Activated CD8-positive, alpha-beta T cell treated with anti-CD3 and anti-CD28 coated beads for 36 hours (primary cell): Measurements from ENCODE around the gene CRHR2. TPM values are rescaled to one million over a fixed set of nuclear protein-coding genes. Genes with fewer than 3 reads are reported as not detected.

Experiments used
- ATAC-seq: fragments of 200-7000 bp; cut with Tn5 transposase; one replicate; pipeline ENCODE4 v1.10.0; 2021; ENCODE audit warnings: mild to moderate bottlenecking, moderate library complexity
- CTCF ChIA-PET: fragments of 350-600 bp; sonication (Branson Sonifier 250); formaldehyde crosslinking; loops from one replicate; lab custom pipeline; 2021; ENCODE audit warnings: antibody characterized with exemption; lab: Charles Lee
- POLR2A ChIA-PET: fragments of 350-600 bp; sonication (Branson Sonifier 250); formaldehyde crosslinking; loops from one replicate; lab custom pipeline; 2021; ENCODE audit warnings: antibody characterized with exemption; lab: Charles Lee
- DNase-seq: peaks from one replicate; pipeline ENCODE4 v3.0.0-alpha.2; 2020
- H3K27ac Mint-ChIP-seq: one replicate; pipeline ENCODE4 v1.8.0; 2021; ENCODE audit warnings: mild to moderate bottlenecking, mixed read lengths
- H3K27me3 Mint-ChIP-seq: one replicate; pipeline ENCODE4 v1.8.0; 2021; ENCODE audit warnings: mixed read lengths
- H3K36me3 Mint-ChIP-seq: one replicate; pipeline ENCODE4 v1.8.0; 2021; ENCODE audit warnings: low read depth, mixed read lengths
- H3K4me1 Mint-ChIP-seq: one replicate; pipeline ENCODE4 v1.8.0; 2021; ENCODE audit warnings: low read depth, mixed read lengths
- H3K4me3 Mint-ChIP-seq: one replicate; pipeline ENCODE4 v1.8.0; 2021; ENCODE audit warnings: mild to moderate bottlenecking, moderate library complexity, mixed read lengths
- H3K9me3 Mint-ChIP-seq: one replicate; pipeline ENCODE4 v1.8.0; 2021; ENCODE audit warnings: mixed read lengths
- intact Hi-C: fragments of 100-400 bp; cut with micrococcal nuclease; formaldehyde crosslinking; loops from one replicate; pipeline ENCODE4 v1.10.0; 2022
- total RNA-seq, 2 experiments: library from RNA; stranded (reverse); gene quantifications; one replicate each; pipeline ENCODE4 v1.2.3, GENCODE V29; 2021
- TF ChIP-seq, protein P1 (sequence below): fragments of 200-600 bp; IDR thresholded peaks from one replicate; pipeline ENCODE4 v1.8.0; 2022; ENCODE audit warnings: antibody characterized with exemption, mild to moderate bottlenecking

The CRHR2 gene
- total RNA-seq, 2 experiments from 2014 or later: not detected

DNA sequence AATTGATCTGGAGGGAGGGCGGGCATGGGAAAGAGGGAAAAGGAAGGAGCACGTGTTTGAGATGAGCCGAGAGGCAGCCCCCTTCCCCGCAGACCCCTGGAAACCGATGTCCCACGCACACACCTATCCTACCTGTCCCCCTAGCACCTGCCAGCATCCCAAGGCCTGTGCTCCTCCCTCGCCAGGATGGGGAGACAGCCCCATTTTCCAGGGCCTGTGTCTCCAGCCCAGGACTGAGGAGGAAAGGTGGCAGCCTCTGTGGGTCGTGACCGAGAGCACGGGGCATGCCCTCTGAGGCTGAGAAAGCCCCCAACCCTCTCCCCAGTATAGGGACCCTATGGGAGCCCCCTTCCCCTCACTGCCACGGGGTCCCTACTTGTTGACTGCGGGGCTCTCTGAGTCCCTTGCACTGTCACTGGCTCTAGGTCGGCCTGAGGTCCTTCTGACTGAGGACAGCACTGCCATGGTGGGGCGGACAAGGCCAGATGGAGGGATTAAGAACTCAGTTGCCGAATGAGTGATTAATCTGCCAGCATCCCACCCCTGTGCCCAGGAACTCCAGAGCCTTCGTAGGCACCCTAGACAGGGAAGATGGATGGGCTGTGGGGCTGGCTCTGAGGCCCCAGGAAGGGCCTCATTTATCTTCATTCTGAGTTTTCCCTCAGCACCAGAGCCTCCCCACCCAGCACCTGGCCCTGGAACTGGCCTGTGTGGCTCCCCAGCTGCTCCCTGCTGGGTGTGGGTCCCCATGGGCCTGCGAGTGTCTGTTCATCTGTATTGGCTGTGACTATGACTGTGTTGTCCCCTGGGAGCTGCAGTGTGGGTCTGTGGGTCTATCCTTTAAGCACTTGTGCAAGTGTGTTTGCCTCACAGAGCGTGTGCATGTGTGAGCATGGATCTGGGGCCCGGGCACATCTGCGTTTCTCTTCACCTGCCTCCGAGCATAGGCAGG, 26.0 kb downstream of the CRHR2 start:
- no peaks in the 10 kb centered on the region for H3K9me3 Mint-ChIP-seq
- H3K4me3 Mint-ChIP-seq: no peak overlapping the region
- intact Hi-C loops: no loop called here
- ATAC-seq (no peak), DNase-seq (no peak)
- ChIA-PET CTCF (no interaction called here), POLR2A (no interaction called here)
- H3K27me3 Mint-ChIP-seq: no peaks in the 10 kb centered on the region
- no peaks in the 10 kb centered on the region for H3K36me3 Mint-ChIP-seq
- TF ChIP-seq, protein P1, sequence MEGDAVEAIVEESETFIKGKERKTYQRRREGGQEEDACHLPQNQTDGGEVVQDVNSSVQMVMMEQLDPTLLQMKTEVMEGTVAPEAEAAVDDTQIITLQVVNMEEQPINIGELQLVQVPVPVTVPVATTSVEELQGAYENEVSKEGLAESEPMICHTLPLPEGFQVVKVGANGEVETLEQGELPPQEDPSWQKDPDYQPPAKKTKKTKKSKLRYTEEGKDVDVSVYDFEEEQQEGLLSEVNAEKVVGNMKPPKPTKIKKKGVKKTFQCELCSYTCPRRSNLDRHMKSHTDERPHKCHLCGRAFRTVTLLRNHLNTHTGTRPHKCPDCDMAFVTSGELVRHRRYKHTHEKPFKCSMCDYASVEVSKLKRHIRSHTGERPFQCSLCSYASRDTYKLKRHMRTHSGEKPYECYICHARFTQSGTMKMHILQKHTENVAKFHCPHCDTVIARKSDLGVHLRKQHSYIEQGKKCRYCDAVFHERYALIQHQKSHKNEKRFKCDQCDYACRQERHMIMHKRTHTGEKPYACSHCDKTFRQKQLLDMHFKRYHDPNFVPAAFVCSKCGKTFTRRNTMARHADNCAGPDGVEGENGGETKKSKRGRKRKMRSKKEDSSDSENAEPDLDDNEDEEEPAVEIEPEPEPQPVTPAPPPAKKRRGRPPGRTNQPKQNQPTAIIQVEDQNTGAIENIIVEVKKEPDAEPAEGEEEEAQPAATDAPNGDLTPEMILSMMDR: no peak
- H3K4me1 Mint-ChIP-seq: no peaks in the 10 kb centered on the region
- no peak overlapping the region for H3K27ac Mint-ChIP-seq

DNA sequence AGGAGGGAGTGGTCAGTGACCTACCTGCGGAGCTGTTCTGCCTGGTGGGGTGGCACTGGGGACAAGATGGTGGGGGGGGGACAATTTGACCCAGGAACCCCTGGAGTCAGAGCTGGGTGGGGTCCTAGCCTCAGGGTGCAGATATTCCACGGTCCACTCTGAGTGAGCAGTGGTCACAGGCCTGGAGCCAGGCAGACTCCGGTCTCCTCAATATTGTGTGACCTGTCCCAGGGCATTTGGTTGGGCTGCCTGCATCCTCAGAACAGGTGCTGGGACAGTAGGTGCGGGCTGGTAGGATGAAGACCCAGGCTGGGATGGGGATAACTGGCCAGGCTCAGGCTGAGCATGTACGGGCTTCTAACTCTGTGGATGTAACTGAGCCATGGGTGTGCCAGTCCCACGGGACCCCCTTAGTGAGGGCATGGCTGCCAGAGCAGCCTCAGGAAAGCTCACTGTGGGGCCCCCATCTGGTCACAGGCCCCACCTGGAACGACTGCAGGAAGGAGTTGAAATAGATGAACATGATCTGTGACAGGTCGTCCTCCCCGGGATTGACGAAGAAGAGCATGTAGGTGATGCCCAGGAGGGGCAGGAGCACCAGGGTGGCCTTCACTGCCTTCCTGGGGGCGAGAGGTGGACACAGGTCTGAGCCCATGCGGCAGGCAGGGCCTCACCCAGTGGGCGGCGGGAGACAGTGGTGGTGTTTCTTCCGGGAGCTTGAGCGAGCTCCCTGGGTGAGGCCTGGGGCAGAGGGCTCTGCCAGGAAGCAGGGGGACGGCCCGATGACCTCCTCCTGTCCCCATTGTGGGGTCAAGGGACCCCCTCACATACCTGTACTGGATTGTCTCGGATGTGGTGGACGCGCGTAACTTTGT, 26.9 kb downstream of the CRHR2 start:
- no peak overlapping the region for H3K4me3 Mint-ChIP-seq
- intact Hi-C loops: no loop called here
- H3K36me3 Mint-ChIP-seq: no peaks in the 10 kb centered on the region
- CTCF ChIA-PET: interaction anchor here (1.8 kb wide), 1 partner anchor 10 kb away, joined by 4 read pairs; no protein-coding TSS in a partner anchor
- no peak for ATAC-seq
- POLR2A ChIA-PET: no interaction called here
- TF ChIP-seq, protein P1: no peak
- no peaks in the 10 kb centered on the region for H3K4me1 Mint-ChIP-seq
- no peak for DNase-seq
- no peak overlapping the region for H3K27ac Mint-ChIP-seq
- no peaks in the 10 kb centered on the region for H3K9me3 Mint-ChIP-seq
- H3K27me3 Mint-ChIP-seq: no peaks in the 10 kb centered on the region

DNA sequence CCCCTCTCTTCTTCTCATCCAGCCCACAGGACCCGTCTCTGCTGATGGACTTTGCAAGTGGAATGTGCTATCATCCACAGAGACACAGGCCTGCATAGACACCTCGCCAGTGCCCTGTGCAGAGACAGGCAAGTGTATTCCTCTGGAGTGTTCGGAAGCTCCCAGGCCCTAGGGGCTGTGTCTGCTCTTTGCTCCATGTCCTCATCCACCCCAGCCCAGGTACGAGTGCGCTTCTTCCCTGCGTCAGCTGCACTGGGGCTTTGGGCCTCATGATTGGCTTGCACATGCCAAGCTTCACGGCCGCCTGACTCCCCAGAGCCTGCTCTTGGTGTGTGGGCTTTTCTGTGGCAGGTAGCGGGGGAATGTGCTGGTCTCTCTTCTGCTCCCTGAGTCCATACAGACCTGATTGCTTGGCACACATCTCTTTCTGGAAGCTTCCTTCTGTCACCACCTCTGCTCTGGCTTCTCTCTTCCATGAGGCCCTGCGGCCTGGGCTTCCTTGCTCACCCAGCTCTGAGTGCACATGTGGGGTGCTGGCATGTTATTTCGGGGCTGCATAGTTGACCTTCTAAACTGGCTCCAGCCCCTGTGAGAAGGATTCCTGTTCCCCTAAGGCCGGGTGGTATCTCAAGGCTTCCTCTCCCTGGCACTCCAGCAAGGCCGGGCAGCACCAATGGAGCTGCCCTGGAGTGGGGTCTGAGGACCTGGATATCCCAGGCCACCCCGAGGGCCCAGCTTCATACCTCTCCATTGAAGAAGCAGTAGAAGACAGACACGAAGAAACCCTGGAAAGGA, 27.8 kb downstream of the CRHR2 start:
- Mint-ChIP-seq H3K4me1 (no peaks in the 10 kb centered on the region), H3K36me3 (no peaks in the 10 kb centered on the region), H3K27ac (no peak overlapping the region), H3K4me3 (no peak overlapping the region), H3K27me3 (no peaks in the 10 kb centered on the region), H3K9me3 (no peaks in the 10 kb centered on the region)
- ATAC-seq (no peak), DNase-seq (no peak)
- CTCF ChIA-PET: interaction anchor here (1.0 to 1.8 kb wide), 2 partner anchors 10 to 85 kb away, joined by 4 to 5 read pairs; no protein-coding TSS in a partner anchor
- intact Hi-C loops: no loop called here
- TF ChIP-seq, protein P1: no peak
- POLR2A ChIA-PET: interaction anchor here (0.9 to 1.7 kb wide), 3 partner anchors 11 to 73 kb away, joined by 3 to 5 read pairs (median 4); no protein-coding TSS in a partner anchor

DNA sequence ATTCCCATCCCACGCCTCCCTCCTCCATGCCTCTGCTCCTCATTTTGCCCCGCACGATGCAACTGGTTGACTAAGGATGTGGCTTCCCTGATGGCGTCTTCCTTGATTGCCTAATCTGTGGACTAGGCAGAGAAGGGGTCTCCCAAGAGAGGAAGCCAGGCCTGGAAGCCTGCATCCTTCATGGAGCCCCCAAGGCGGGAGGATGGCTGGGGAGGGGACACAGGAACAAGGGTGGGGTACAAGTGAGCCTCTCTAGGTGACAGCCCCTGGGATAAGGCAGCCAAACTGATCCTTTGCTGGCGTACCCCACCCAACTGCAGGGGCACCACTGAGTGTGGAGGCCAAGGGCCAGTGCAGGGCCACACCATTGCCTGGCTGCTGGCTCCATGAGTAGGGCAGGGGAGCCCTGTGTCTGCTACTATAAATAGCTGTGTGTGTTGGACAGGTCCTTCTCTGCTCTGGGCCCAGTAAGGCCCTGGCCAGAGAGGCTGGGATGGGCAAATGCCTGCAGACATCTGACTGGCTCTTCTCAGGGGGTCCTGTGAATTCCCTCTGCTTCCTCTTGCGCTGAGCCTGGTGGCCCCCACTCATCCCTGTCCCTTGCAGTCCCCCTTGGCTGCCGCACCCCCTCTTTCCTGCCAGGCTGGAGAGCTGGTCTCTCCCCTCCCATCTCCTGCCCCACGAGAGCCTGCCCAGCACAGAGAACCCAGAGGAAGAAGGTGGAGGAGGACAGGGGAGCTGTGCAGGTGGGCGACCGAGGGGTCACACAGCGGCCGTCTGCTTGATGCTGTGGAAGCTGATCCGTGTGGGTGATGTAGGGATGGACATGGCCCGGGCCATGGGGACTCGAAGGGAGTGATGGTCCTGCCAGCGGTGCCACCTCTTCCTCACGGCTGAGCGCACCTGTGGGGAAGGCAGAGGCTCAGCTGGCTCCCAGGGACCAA, 29.3 kb downstream of the CRHR2 start:
- ATAC-seq (no peak), DNase-seq (no peak)
- TF ChIP-seq, protein P1: no peak
- ChIA-PET POLR2A (interaction anchor here (1.3 to 1.7 kb wide), 2 partner anchors 9 to 64 kb away, joined by 4 to 5 read pairs; no protein-coding TSS in a partner anchor), CTCF (no interaction called here)
- no peaks in the 10 kb centered on the region for H3K9me3 Mint-ChIP-seq
- intact Hi-C loops: no loop called here
- no peaks in the 10 kb centered on the region for H3K36me3 Mint-ChIP-seq
- H3K4me3 Mint-ChIP-seq: no peak overlapping the region
- H3K27ac Mint-ChIP-seq: no peak overlapping the region
- H3K4me1 Mint-ChIP-seq: no peaks in the 10 kb centered on the region
- H3K27me3 Mint-ChIP-seq: no peaks in the 10 kb centered on the region
